SK-N-MC (cell line): ENCODE results near the gene RIPK3.

ENCODE experiments used
- EZH2 ChIP-seq: fragments of 200-600 bp; sonication (generic); IDR thresholded peaks from one replicate; pipeline ENCODE4 v1.6.1; 2017; ENCODE audit warnings: antibody characterized with exemption
- POLR2AphosphoS5 ChIP-seq: IDR thresholded peaks from 2 replicates; pipeline ENCODE4 v1.6.1; 2012; ENCODE audit warnings: mild to moderate bottlenecking, low read depth, low read length, borderline replicate concordance

GRCh38 chr14:24299255-24300191 lies 40.3 kb downstream of the RIPK3 start, which contains the start of the genes DHRS1 and NOP9:
- TF ChIP-seq EZH2 (no peak), POLR2AphosphoS5 (peak; percentile 88)
